ENCODE data around the gene NAAA.

DNA sequence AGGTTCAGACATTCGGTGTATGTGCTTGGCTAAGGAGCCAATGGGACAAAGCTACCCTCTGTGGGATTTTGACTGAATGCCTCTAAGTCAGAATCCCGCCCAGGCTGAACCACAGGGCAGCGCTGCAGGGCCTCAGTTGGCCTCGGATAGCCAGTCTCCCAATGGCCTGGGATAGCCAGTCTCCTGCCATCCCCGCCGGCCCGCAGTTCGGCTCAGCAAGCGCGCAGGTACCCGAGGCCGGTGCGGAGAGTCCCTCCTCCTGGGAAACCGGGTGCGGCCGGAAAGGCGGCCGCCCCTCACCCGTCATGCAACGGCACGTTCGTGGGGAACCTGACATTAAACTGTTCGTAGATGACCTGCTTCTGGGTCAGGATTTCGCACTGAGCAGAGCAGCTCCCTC, 54.7 kb downstream of the NAAA start:
- TF ChIP-seq SREBF1 (IDR thresholded peaks at IDR 0.05; ENCODE audit: borderline replicate concordance, low read depth, low read length), result no peak
- no peak for TF ChIP-seq POLR2H (tag; IDR thresholded peaks at IDR 0.05; ENCODE audit: low read depth)
- TF ChIP-seq MED1 (CRISPR knock-in tag; IDR thresholded peaks at IDR 0.05; ENCODE audit: borderline replicate concordance), result no peak
- no peak for TF ChIP-seq NBN (IDR thresholded peaks at IDR 0.05; ENCODE audit: low read depth)
- no peak for TF ChIP-seq ZKSCAN1 (IDR thresholded peaks at IDR 0.05; ENCODE audit: low read depth, low read length)
- TF ChIP-seq SPI1 (IDR thresholded peaks at IDR 0.05; ENCODE audit: borderline replicate concordance, low read depth, low read length), result no peak
- no peak for TF ChIP-seq MAFG (tag; conservative IDR thresholded peaks at IDR 0.05)

Measured in K562 (cell line).